ENCODE data around the gene SAMD14. TPM values are rescaled to one million over a fixed set of nuclear protein-coding genes. Genes with fewer than 3 reads are reported as not detected.

SAMD14 gene
- total RNA-seq, 1 donor from 2014 or later, result 2.5 TPM

Other genes with a start within 250 kb of the SAMD14 start
- gene DLX4, start 161.0 kb downstream of the SAMD14 start, total RNA-seq, result not detected
- gene DLX3, start 134.9 kb downstream of the SAMD14 start, total RNA-seq, result 0.22 TPM
- 70.1 TPM for gene ITGA3, start 74.0 kb downstream of the SAMD14 start, total RNA-seq
- 48.6 TPM for gene PDK2, start 34.8 kb downstream of the SAMD14 start, total RNA-seq
- gene PPP1R9B, start 20.5 kb upstream of the SAMD14 start, total RNA-seq, result 58.8 TPM
- gene SGCA, start 35.8 kb upstream of the SAMD14 start, total RNA-seq, result 3.5 TPM
- 262 TPM for gene COL1A1, start 71.5 kb upstream of the SAMD14 start, total RNA-seq
- gene TMEM92, start 144.3 kb upstream of the SAMD14 start, total RNA-seq, result 0.53 TPM
- 20.0 TPM for gene XYLT2, start 216.0 kb upstream of the SAMD14 start, total RNA-seq
- 41.2 TPM for gene MRPL27, start 243.0 kb upstream of the SAMD14 start, total RNA-seq
- gene EME1, start 243.1 kb upstream of the SAMD14 start, total RNA-seq, result 1.5 TPM